ENCODE data around the gene NEK11. TPM values are rescaled to one million over a fixed set of nuclear protein-coding genes. Genes with fewer than 3 reads are reported as not detected.
A peak's percentile ranks its signal among the peaks of the same experiment; 100 is the strongest.

Gene NEK11
- total RNA-seq, 1 donor from 2014 or later = 20.9 TPM

GRCh38 chr3:131277836-131278497, 251.3 kb downstream of the NEK11 start:
- H3K9ac ChIP-seq (ENCODE audit: low read depth in 1 of 3, low read length in 3 of 3) = no peak overlapping the region
- no peaks in the 10 kb centered on the region for H3K9me3 ChIP-seq (ENCODE audit: control insufficient read depth in 3 of 3, low read length in 3 of 3)
- H3K27me3 ChIP-seq (ENCODE audit: control insufficient read depth in 3 of 3, insufficient read depth in 3 of 3, low read length in 3 of 3) = no peaks in the 10 kb centered on the region
- H3K4me1 ChIP-seq (ENCODE audit: control insufficient read depth in 3 of 3, insufficient read depth in 3 of 3, low read length in 3 of 3) = peaks cover 13 to 18% (median 16%) of the 10 kb centered on the region in 3 donors
- no peak overlapping the region for H3K27ac ChIP-seq (ENCODE audit: low read depth, low read length)
- H3K4me3 ChIP-seq (ENCODE audit: low read length in 3 of 3) = no peak overlapping the region
- no peaks in the 10 kb centered on the region for H3K36me3 ChIP-seq (ENCODE audit: control insufficient read depth in 3 of 3, insufficient read depth in 3 of 3, low read length in 3 of 3)

GRCh38 chr3:131279577-131279976, 252.9 kb downstream of the NEK11 start:
- Histone ChIP-seq H3K27me3 (ENCODE audit: control insufficient read depth in 3 of 3, insufficient read depth in 3 of 3, low read length in 3 of 3) (no peaks in the 10 kb centered on the region), H3K4me3 (ENCODE audit: low read length in 3 of 3) (no peak overlapping the region), H3K36me3 (ENCODE audit: control insufficient read depth in 3 of 3, insufficient read depth in 3 of 3, low read length in 3 of 3) (no peaks in the 10 kb centered on the region), H3K4me1 (ENCODE audit: control insufficient read depth in 3 of 3, insufficient read depth in 3 of 3, low read length in 3 of 3) (peaks cover 21 to 23% (median 22%) of the 10 kb centered on the region in 3 donors), H3K27ac (ENCODE audit: low read depth, low read length) (no peak overlapping the region), H3K9ac (ENCODE audit: low read depth in 1 of 3, low read length in 3 of 3) (no peak overlapping the region), H3K9me3 (ENCODE audit: control insufficient read depth in 3 of 3, low read length in 3 of 3) (no peaks in the 10 kb centered on the region)

- Histone ChIP-seq H3K9me3 (ENCODE audit: control insufficient read depth in 3 of 3, low read length in 3 of 3) (no peaks in the 10 kb centered on the region), H3K27ac (ENCODE audit: low read depth, low read length) (peak overlapping the region; percentile 78), H3K36me3 (ENCODE audit: control insufficient read depth in 3 of 3, insufficient read depth in 3 of 3, low read length in 3 of 3) (no peaks in the 10 kb centered on the region), H3K9ac (ENCODE audit: low read depth in 1 of 3, low read length in 3 of 3) (peak overlapping the region in 1 of 3 donors; percentile 27), H3K4me3 (ENCODE audit: low read length in 3 of 3) (peak overlapping the region in 2 of 3 donors; percentile 14 to 16), H3K27me3 (ENCODE audit: control insufficient read depth in 3 of 3, insufficient read depth in 3 of 3, low read length in 3 of 3) (no peaks in the 10 kb centered on the region), H3K4me1 (ENCODE audit: control insufficient read depth in 3 of 3, insufficient read depth in 3 of 3, low read length in 3 of 3) (peaks cover 21 to 23% (median 22%) of the 10 kb centered on the region in 3 donors)
Observed at GRCh38 chr3:131282379-131282778, 255.7 kb downstream of the NEK11 start.

- Histone ChIP-seq H3K36me3 (ENCODE audit: control insufficient read depth in 3 of 3, insufficient read depth in 3 of 3, low read length in 3 of 3) (no peaks in the 10 kb centered on the region), H3K9me3 (ENCODE audit: control insufficient read depth in 3 of 3, low read length in 3 of 3) (no peaks in the 10 kb centered on the region), H3K4me1 (ENCODE audit: control insufficient read depth in 3 of 3, insufficient read depth in 3 of 3, low read length in 3 of 3) (peaks cover 21 to 23% (median 22%) of the 10 kb centered on the region in 3 donors), H3K27ac (ENCODE audit: low read depth, low read length) (peak overlapping the region; percentile 78), H3K27me3 (ENCODE audit: control insufficient read depth in 3 of 3, insufficient read depth in 3 of 3, low read length in 3 of 3) (no peaks in the 10 kb centered on the region), H3K4me3 (ENCODE audit: low read length in 3 of 3) (peak overlapping the region in 1 of 3 donors; percentile 16), H3K9ac (ENCODE audit: low read depth in 1 of 3, low read length in 3 of 3) (no peak overlapping the region)
Observed at GRCh38 chr3:131282967-131283366, 256.3 kb downstream of the NEK11 start.

- no peak overlapping the region for H3K4me3 ChIP-seq (ENCODE audit: low read length in 3 of 3)
- no peak overlapping the region for H3K9ac ChIP-seq (ENCODE audit: low read depth in 1 of 3, low read length in 3 of 3)
- no peaks in the 10 kb centered on the region for H3K36me3 ChIP-seq (ENCODE audit: control insufficient read depth in 3 of 3, insufficient read depth in 3 of 3, low read length in 3 of 3)
- no peak overlapping the region for H3K27ac ChIP-seq (ENCODE audit: low read depth, low read length)
- H3K4me1 ChIP-seq (ENCODE audit: control insufficient read depth in 3 of 3, insufficient read depth in 3 of 3, low read length in 3 of 3) = peaks cover 21 to 23% (median 22%) of the 10 kb centered on the region in 3 donors
- no peaks in the 10 kb centered on the region for H3K9me3 ChIP-seq (ENCODE audit: control insufficient read depth in 3 of 3, low read length in 3 of 3)
- H3K27me3 ChIP-seq (ENCODE audit: control insufficient read depth in 3 of 3, insufficient read depth in 3 of 3, low read length in 3 of 3) = no peaks in the 10 kb centered on the region
Observed at GRCh38 chr3:131283862-131284261, 257.2 kb downstream of the NEK11 start.

GRCh38 chr3:131284302-131284701, 257.6 kb downstream of the NEK11 start:
- Histone ChIP-seq H3K36me3 (ENCODE audit: control insufficient read depth in 3 of 3, insufficient read depth in 3 of 3, low read length in 3 of 3) (no peaks in the 10 kb centered on the region), H3K4me1 (ENCODE audit: control insufficient read depth in 3 of 3, insufficient read depth in 3 of 3, low read length in 3 of 3) (peaks cover 21 to 23% (median 22%) of the 10 kb centered on the region in 3 donors), H3K27me3 (ENCODE audit: control insufficient read depth in 3 of 3, insufficient read depth in 3 of 3, low read length in 3 of 3) (no peaks in the 10 kb centered on the region), H3K9ac (ENCODE audit: low read depth in 1 of 3, low read length in 3 of 3) (no peak overlapping the region), H3K4me3 (ENCODE audit: low read length in 3 of 3) (no peak overlapping the region), H3K9me3 (ENCODE audit: control insufficient read depth in 3 of 3, low read length in 3 of 3) (no peaks in the 10 kb centered on the region), H3K27ac (ENCODE audit: low read depth, low read length) (no peak overlapping the region)

- Histone ChIP-seq H3K27ac (ENCODE audit: low read depth, low read length) (no peak overlapping the region), H3K9me3 (ENCODE audit: control insufficient read depth in 3 of 3, low read length in 3 of 3) (no peaks in the 10 kb centered on the region), H3K9ac (ENCODE audit: low read depth in 1 of 3, low read length in 3 of 3) (no peak overlapping the region), H3K27me3 (ENCODE audit: control insufficient read depth in 3 of 3, insufficient read depth in 3 of 3, low read length in 3 of 3) (no peaks in the 10 kb centered on the region), H3K4me1 (ENCODE audit: control insufficient read depth in 3 of 3, insufficient read depth in 3 of 3, low read length in 3 of 3) (peaks cover 21 to 23% (median 22%) of the 10 kb centered on the region in 3 donors), H3K36me3 (ENCODE audit: control insufficient read depth in 3 of 3, insufficient read depth in 3 of 3, low read length in 3 of 3) (no peaks in the 10 kb centered on the region), H3K4me3 (ENCODE audit: low read length in 3 of 3) (no peak overlapping the region)
Observed at GRCh38 chr3:131285456-131285855, 258.8 kb downstream of the NEK11 start.

GRCh38 chr3:131299836-131300235, 273.2 kb downstream of the NEK11 start:
- no peaks in the 10 kb centered on the region for H3K27me3 ChIP-seq (ENCODE audit: control insufficient read depth in 3 of 3, insufficient read depth in 3 of 3, low read length in 3 of 3)
- H3K4me1 ChIP-seq (ENCODE audit: control insufficient read depth in 3 of 3, insufficient read depth in 3 of 3, low read length in 3 of 3) = no peaks in the 10 kb centered on the region
- H3K9me3 ChIP-seq (ENCODE audit: control insufficient read depth in 3 of 3, low read length in 3 of 3) = no peaks in the 10 kb centered on the region
- no peak overlapping the region for H3K4me3 ChIP-seq (ENCODE audit: low read length in 3 of 3)
- no peaks in the 10 kb centered on the region for H3K36me3 ChIP-seq (ENCODE audit: control insufficient read depth in 3 of 3, insufficient read depth in 3 of 3, low read length in 3 of 3)
- no peak overlapping the region for H3K9ac ChIP-seq (ENCODE audit: low read depth in 1 of 3, low read length in 3 of 3)
- no peak overlapping the region for H3K27ac ChIP-seq (ENCODE audit: low read depth, low read length)

GRCh38 chr3:131303848-131304247, 277.2 kb downstream of the NEK11 start:
- H3K36me3 ChIP-seq (ENCODE audit: control insufficient read depth in 3 of 3, insufficient read depth in 3 of 3, low read length in 3 of 3) = no peaks in the 10 kb centered on the region
- H3K9me3 ChIP-seq (ENCODE audit: control insufficient read depth in 3 of 3, low read length in 3 of 3) = no peaks in the 10 kb centered on the region
- H3K4me3 ChIP-seq (ENCODE audit: low read length in 3 of 3) = no peak overlapping the region
- H3K27me3 ChIP-seq (ENCODE audit: control insufficient read depth in 3 of 3, insufficient read depth in 3 of 3, low read length in 3 of 3) = no peaks in the 10 kb centered on the region
- no peak overlapping the region for H3K9ac ChIP-seq (ENCODE audit: low read depth in 1 of 3, low read length in 3 of 3)
- no peak overlapping the region for H3K27ac ChIP-seq (ENCODE audit: low read depth, low read length)
- no peaks in the 10 kb centered on the region for H3K4me1 ChIP-seq (ENCODE audit: control insufficient read depth in 3 of 3, insufficient read depth in 3 of 3, low read length in 3 of 3)

- Histone ChIP-seq H3K9me3 (ENCODE audit: control insufficient read depth in 3 of 3, low read length in 3 of 3) (no peaks in the 10 kb centered on the region), H3K27ac (ENCODE audit: low read depth, low read length) (no peak overlapping the region), H3K4me3 (ENCODE audit: low read length in 3 of 3) (no peak overlapping the region), H3K27me3 (ENCODE audit: control insufficient read depth in 3 of 3, insufficient read depth in 3 of 3, low read length in 3 of 3) (no peaks in the 10 kb centered on the region), H3K9ac (ENCODE audit: low read depth in 1 of 3, low read length in 3 of 3) (no peak overlapping the region), H3K4me1 (ENCODE audit: control insufficient read depth in 3 of 3, insufficient read depth in 3 of 3, low read length in 3 of 3) (no peaks in the 10 kb centered on the region), H3K36me3 (ENCODE audit: control insufficient read depth in 3 of 3, insufficient read depth in 3 of 3, low read length in 3 of 3) (no peaks in the 10 kb centered on the region)
Observed at GRCh38 chr3:131304890-131305289, 278.2 kb downstream of the NEK11 start.
